Activated CD4-positive, alpha-beta T cell treated with anti-CD3 and anti-CD28 coated beads, Interleukin-2, amount 10 ng/mL, durations not matched to agents 7 days and 5 days (primary cell): ENCODE data around the gene POGK. TPM values are rescaled to one million over a fixed set of nuclear protein-coding genes. Genes with fewer than 3 reads are reported as not detected.
"Not testable (repeated sequence)": the region's sequence is repeated elsewhere in the genome, so short reads cannot be mapped to it uniquely, and the experiment has no call there.

Experiments used
- CTCF ChIA-PET: fragments of 350-600 bp; sonication (Branson Sonifier 250); formaldehyde crosslinking; loops from one replicate; lab custom pipeline; 2021; ENCODE audit warnings: antibody characterized with exemption; lab: Charles Lee
- POLR2A ChIA-PET: fragments of 350-600 bp; sonication (Branson Sonifier 250); formaldehyde crosslinking; loops from one replicate; lab custom pipeline; 2021; ENCODE audit warnings: antibody characterized with exemption; lab: Charles Lee
- DNase-seq: peaks from one replicate; pipeline ENCODE4 v3.0.0-alpha.2; 2020
- H3K27ac Mint-ChIP-seq: one replicate; pipeline ENCODE4 v1.8.0; 2021; ENCODE audit warnings: mild to moderate bottlenecking, moderate library complexity, mixed read lengths
- H3K27me3 Mint-ChIP-seq: one replicate; pipeline ENCODE4 v1.8.0; 2021; ENCODE audit warnings: mixed read lengths
- H3K36me3 Mint-ChIP-seq: one replicate; pipeline ENCODE4 v1.8.0; 2021; ENCODE audit warnings: low read depth, mixed read lengths
- H3K4me1 Mint-ChIP-seq: one replicate; pipeline ENCODE4 v1.8.0; 2021; ENCODE audit warnings: mixed read lengths
- H3K4me3 Mint-ChIP-seq: one replicate; pipeline ENCODE4 v1.8.0; 2021; ENCODE audit warnings: mild to moderate bottlenecking, moderate library complexity, mixed read lengths
- H3K9me3 Mint-ChIP-seq: one replicate; pipeline ENCODE4 v1.8.0; 2021; ENCODE audit warnings: mixed read lengths
- total RNA-seq, 2 experiments: library from RNA; stranded (reverse); gene quantifications; one replicate each; pipeline ENCODE4 v1.2.3, GENCODE V29; 2021

The POGK gene
- total RNA-seq, 2 experiments from 2014 or later = 37.3 to 38.0 TPM

- POLR2A ChIA-PET = no interaction called here
- H3K4me3 Mint-ChIP-seq = no peak overlapping the region
- no peak for DNase-seq
- no peaks in the 10 kb centered on the region for H3K9me3 Mint-ChIP-seq
- H3K36me3 Mint-ChIP-seq = peaks cover 33% of the 10 kb centered on the region
- H3K27me3 Mint-ChIP-seq = no peaks in the 10 kb centered on the region
- H3K4me1 Mint-ChIP-seq = peaks cover 43% of the 10 kb centered on the region
- no peak overlapping the region for H3K27ac Mint-ChIP-seq
- CTCF ChIA-PET = interaction anchor here (1.2 to 2.0 kb wide), 2 partner anchors 11 to 190 kb away, joined by 3 to 8 read pairs; no protein-coding TSS in a partner anchor
Observed at GRCh38 chr1:166868639-166869038, 29.4 kb downstream of the POGK start.

- ChIA-PET POLR2A (no interaction called here), CTCF (interaction anchor here (0.9 to 2.0 kb wide), 3 partner anchors 10 to 190 kb away, joined by 3 to 8 read pairs (median 3); no protein-coding TSS in a partner anchor)
- peaks cover 49% of the 10 kb centered on the region for H3K4me1 Mint-ChIP-seq
- DNase-seq = no peak
- H3K4me3 Mint-ChIP-seq = no peak overlapping the region
- H3K27ac Mint-ChIP-seq = peak overlapping the region; percentile 46
- no peaks in the 10 kb centered on the region for H3K27me3 Mint-ChIP-seq
- peaks cover 28% of the 10 kb centered on the region for H3K36me3 Mint-ChIP-seq
- H3K9me3 Mint-ChIP-seq = no peaks in the 10 kb centered on the region
Observed at GRCh38 chr1:166869318-166870099, 30.2 kb downstream of the POGK start.

- Mint-ChIP-seq H3K9me3 (no peaks in the 10 kb centered on the region), H3K27ac (no peak overlapping the region)
Observed at GRCh38 chr1:166870584-166870983, 31.3 kb downstream of the POGK start.

GRCh38 chr1:166874464-166874863 is 35.2 kb downstream of the POGK start:
- peaks cover 3% of the 10 kb centered on the region for H3K9me3 Mint-ChIP-seq
- DNase-seq = no peak
- peaks cover 66% of the 10 kb centered on the region for H3K4me1 Mint-ChIP-seq
- CTCF ChIA-PET = interaction anchor here (0.6 to 1.5 kb wide), 2 partner anchors 9 to 362 kb away, joined by 3 to 4 read pairs; no protein-coding TSS in a partner anchor
- POLR2A ChIA-PET = interaction anchor here (0.6 kb wide), 1 partner anchor 1141 kb away, joined by 6 read pairs; no protein-coding TSS in a partner anchor
- H3K36me3 Mint-ChIP-seq = peaks cover 16% of the 10 kb centered on the region
- H3K4me3 Mint-ChIP-seq = peak overlapping the region; percentile 51
- no peak overlapping the region for H3K27ac Mint-ChIP-seq
- peaks cover 2% of the 10 kb centered on the region for H3K27me3 Mint-ChIP-seq

More at GRCh38 chr1:166870584-166870983, 31.3 kb downstream of the POGK start:
- no peak for DNase-seq
- Mint-ChIP-seq H3K4me1 (peaks cover 58% of the 10 kb centered on the region), H3K36me3 (peaks cover 33% of the 10 kb centered on the region), H3K4me3 (no peak overlapping the region), H3K27me3 (no peaks in the 10 kb centered on the region)
- ChIA-PET CTCF (interaction anchor here (1.3 to 1.5 kb wide), 2 partner anchors 40 to 350 kb away, joined by 3 to 5 read pairs; partner anchors contain the start of gene POU2F1), POLR2A (interaction anchor here (0.7 kb wide), 1 partner anchor 348 kb away, joined by 3 read pairs; no protein-coding TSS in a partner anchor)

GRCh38 chr1:166875302-166875733 is 36.0 kb downstream of the POGK start:
- peaks cover 3% of the 10 kb centered on the region for H3K9me3 Mint-ChIP-seq
- ChIA-PET POLR2A (interaction anchor here (0.5 kb wide), 1 partner anchor 12 kb away, joined by 5 read pairs; no protein-coding TSS in a partner anchor), CTCF (interaction anchor here (1.0 to 2.9 kb wide), 7 partner anchors 8 to 345 kb away, joined by 3 to 14 read pairs (median 4); no protein-coding TSS in a partner anchor)
- H3K36me3 Mint-ChIP-seq = peaks cover 16% of the 10 kb centered on the region
- H3K27ac Mint-ChIP-seq = peak overlapping the region; percentile 89
- peaks cover 57% of the 10 kb centered on the region for H3K4me1 Mint-ChIP-seq
- H3K4me3 Mint-ChIP-seq = peak overlapping the region; percentile 93
- peaks cover 3% of the 10 kb centered on the region for H3K27me3 Mint-ChIP-seq
- no peak for DNase-seq

GRCh38 chr1:166875734-166876539 is 36.7 kb downstream of the POGK start, which contains the start of gene TADA1:
Gene TADA1 (minus strand): TSS chr1:166876264. CDS start chr1:166876233, 31 bp downstream.
- H3K36me3 Mint-ChIP-seq = peaks cover 16% of the 10 kb centered on the region
- H3K27me3 Mint-ChIP-seq = peaks cover 6% of the 10 kb centered on the region
- peak within 1 kb of the TSS; percentile 93 for H3K4me3 Mint-ChIP-seq
- H3K9me3 Mint-ChIP-seq = peaks cover 3% of the 10 kb centered on the region
- DNase-seq = peak; percentile 99
- ChIA-PET CTCF (interaction anchor here (1.0 to 2.9 kb wide), 12 partner anchors 8 to 344 kb away, joined by 3 to 14 read pairs (median 4); no protein-coding TSS in a partner anchor), POLR2A (interaction anchor here (0.5 to 0.6 kb wide), 3 partner anchors 12 to 655 kb away, joined by 3 to 5 read pairs (median 5); no protein-coding TSS in a partner anchor)
- peak within 1 kb of the TSS; percentile 99 for H3K27ac Mint-ChIP-seq
- peaks cover 53% of the 10 kb centered on the region for H3K4me1 Mint-ChIP-seq

GRCh38 chr1:166876540-166876838 is 37.2 kb downstream of the POGK start:
- peak overlapping the region; percentile 93 for H3K4me3 Mint-ChIP-seq

GRCh38 chr1:166878173-166878917 is 39.1 kb downstream of the POGK start:
- Mint-ChIP-seq H3K4me1 (peaks cover 34% of the 10 kb centered on the region), H3K27me3 (peaks cover 13% of the 10 kb centered on the region)
- CTCF ChIA-PET = interaction anchor here (0.6 to 1.4 kb wide), 5 partner anchors 28 to 226 kb away, joined by 3 to 4 read pairs (median 3); no protein-coding TSS in a partner anchor
- H3K9me3 Mint-ChIP-seq, POLR2A ChIA-PET, H3K4me3 Mint-ChIP-seq, H3K27ac Mint-ChIP-seq, DNase-seq, H3K36me3 Mint-ChIP-seq: not testable (repeated sequence)

More at GRCh38 chr1:166876540-166876838, 37.2 kb downstream of the POGK start:
- Mint-ChIP-seq H3K27me3 (peaks cover 7% of the 10 kb centered on the region), H3K27ac (peak overlapping the region; percentile 99), H3K36me3 (peaks cover 16% of the 10 kb centered on the region), H3K4me1 (peaks cover 47% of the 10 kb centered on the region), H3K9me3 (peaks cover 3% of the 10 kb centered on the region)
- no peak for DNase-seq
- CTCF ChIA-PET = interaction anchor here (1.0 to 2.9 kb wide), 10 partner anchors 9 to 344 kb away, joined by 3 to 14 read pairs (median 4); no protein-coding TSS in a partner anchor
- POLR2A ChIA-PET = interaction anchor here (0.5 to 0.6 kb wide), 2 partner anchors 95 to 654 kb away, joined by 3 to 5 read pairs; no protein-coding TSS in a partner anchor

- no peaks in the 10 kb centered on the region for H3K36me3 Mint-ChIP-seq
- no peak for DNase-seq
- POLR2A ChIA-PET = no interaction called here
- H3K9me3 Mint-ChIP-seq = peaks cover 3% of the 10 kb centered on the region
- H3K4me3 Mint-ChIP-seq = no peak overlapping the region
- peaks cover 21% of the 10 kb centered on the region for H3K4me1 Mint-ChIP-seq
- H3K27ac Mint-ChIP-seq = no peak overlapping the region
- CTCF ChIA-PET = interaction anchor here (0.8 to 3.4 kb wide), 6 partner anchors 8 to 177 kb away, joined by 3 to 26 read pairs (median 6); no protein-coding TSS in a partner anchor
- peaks cover 17% of the 10 kb centered on the region for H3K27me3 Mint-ChIP-seq
Observed at GRCh38 chr1:166882893-166883292, 43.6 kb downstream of the POGK start.

GRCh38 chr1:166884040-166884642 is 44.9 kb downstream of the POGK start:
- Mint-ChIP-seq H3K27ac (no peak overlapping the region), H3K4me3 (no peak overlapping the region), H3K9me3 (no peaks in the 10 kb centered on the region), H3K4me1 (peaks cover 21% of the 10 kb centered on the region), H3K27me3 (peaks cover 20% of the 10 kb centered on the region), H3K36me3 (no peaks in the 10 kb centered on the region)
- peak; percentile 43 for DNase-seq
- ChIA-PET POLR2A (no interaction called here), CTCF (interaction anchor here (1.1 to 3.4 kb wide), 9 partner anchors 9 to 178 kb away, joined by 3 to 26 read pairs (median 4); no protein-coding TSS in a partner anchor)

GRCh38 chr1:166884971-166885370 is 45.7 kb downstream of the POGK start:
- peaks cover 21% of the 10 kb centered on the region for H3K4me1 Mint-ChIP-seq
- no peak for DNase-seq
- ChIA-PET POLR2A (no interaction called here), CTCF (interaction anchor here (1.3 to 3.4 kb wide), 6 partner anchors 9 to 175 kb away, joined by 3 to 26 read pairs (median 4); partner anchors contain the start of gene TADA1)
- H3K36me3 Mint-ChIP-seq = no peaks in the 10 kb centered on the region
- H3K4me3 Mint-ChIP-seq = no peak overlapping the region
- no peaks in the 10 kb centered on the region for H3K9me3 Mint-ChIP-seq
- H3K27me3 Mint-ChIP-seq = peaks cover 25% of the 10 kb centered on the region
- no peak overlapping the region for H3K27ac Mint-ChIP-seq
